K562 (cell line): Measurements from ENCODE around the gene ZMIZ1. TPM values are rescaled to one million over a fixed set of nuclear protein-coding genes. Genes with fewer than 3 reads are reported as not detected.

ENCODE experiments used
- CGGBP1 ChIP-seq: fragments of 250-450 bp; sonication (Bioruptor Pico); IDR thresholded peaks from 2 replicates; pipeline ENCODE4 v1.9.0; 2021; ENCODE audit warnings: mild to moderate bottlenecking
- CHCHD3 ChIP-seq: fragments of 250-450 bp; sonication (Bioruptor Pico); IDR thresholded peaks from 2 replicates; pipeline ENCODE4 v2.1.2; 2022; ENCODE audit warnings: mild to moderate bottlenecking
- CREB5 ChIP-seq: fragments of 250-450 bp; sonication (Bioruptor Pico); IDR thresholded peaks from 2 replicates; pipeline ENCODE4 v1.5.0; 2020; ENCODE audit warnings: mild to moderate bottlenecking
- E2F1 ChIP-seq: sonication (generic); formaldehyde crosslinking; IDR thresholded peaks from 2 replicates; pipeline ENCODE4 v1.8.1; 2023; ENCODE audit warnings: mild to moderate bottlenecking, missing genetic modification reagents, moderate library complexity
- ETS2 ChIP-seq: IDR thresholded peaks from 2 replicates; pipeline ENCODE4 v1.6.1; 2016; ENCODE audit warnings: borderline replicate concordance, missing genetic modification characterization, mild to moderate bottlenecking, moderate library complexity, missing compliant biosample characterization; ENCODE audit not compliant: poor library complexity, severe bottlenecking
- FOS ChIP-seq: IDR thresholded peaks from 3 replicates; pipeline ENCODE4 v1.6.1; 2011; ENCODE audit not compliant: insufficient read length; ENCODE audit errors: extremely low read depth
- FOXJ2 ChIP-seq: fragments of 200-800 bp; sonication (Bioruptor generic); IDR thresholded peaks from 2 replicates; pipeline ENCODE4 v1.6.1; 2016; ENCODE audit warnings: missing genetic modification characterization, missing compliant biosample characterization
- MAFG ChIP-seq: fragments of 450-650 bp; conservative IDR thresholded peaks from 2 replicates; pipeline ENCODE4 v1.6.1; 2016; ENCODE audit warnings: missing genetic modification characterization, missing compliant biosample characterization
- MEF2A ChIP-seq: IDR thresholded peaks from 2 replicates; pipeline ENCODE4 v1.6.1; 2011; ENCODE audit warnings: low read depth, mild to moderate bottlenecking, low read length, moderate library complexity; ENCODE audit not compliant: control insufficient read depth
- MEF2D ChIP-seq: conservative IDR thresholded peaks from 2 replicates; pipeline ENCODE4 v1.6.1; 2016; ENCODE audit warnings: low read depth, missing genetic modification characterization, missing compliant biosample characterization
- NCOA4 ChIP-seq: fragments of 450-650 bp; IDR thresholded peaks from 2 replicates; pipeline ENCODE4 v1.6.1; 2018; ENCODE audit warnings: mild to moderate bottlenecking; ENCODE audit not compliant: partially characterized antibody
- NR1H2 ChIP-seq: sonication (generic); formaldehyde crosslinking; IDR thresholded peaks from 2 replicates; pipeline ENCODE4 v1.4.0; 2020; ENCODE audit warnings: mild to moderate bottlenecking, missing genetic modification reagents
- RBM22 ChIP-seq: fragments of 200-400 bp; formaldehyde crosslinking; IDR thresholded peaks from 2 replicates; pipeline ENCODE4 v1.6.1; 2018; ENCODE audit warnings: low read length, low read depth; ENCODE audit not compliant: poor library complexity, severe bottlenecking
- SRSF7 ChIP-seq: fragments of 200-400 bp; formaldehyde crosslinking; optimal IDR thresholded peaks from 2 replicates; pipeline ENCODE3; 2017; ENCODE audit warnings: mild to moderate bottlenecking, low read depth, low read length
- U2AF2 ChIP-seq: fragments of 200-400 bp; formaldehyde crosslinking; optimal IDR thresholded peaks from 2 replicates; pipeline ENCODE3; 2017; ENCODE audit warnings: low read depth, mild to moderate bottlenecking, low read length
- ZC3H4 ChIP-seq: sonication (generic); formaldehyde crosslinking; IDR thresholded peaks from 2 replicates; pipeline ENCODE4 v1.9.0; 2021; ENCODE audit warnings: missing genetic modification reagents, borderline replicate concordance
- ZNF282 ChIP-seq: sonication (generic); formaldehyde crosslinking; IDR thresholded peaks from 2 replicates; pipeline ENCODE4 v1.8.1; 2023; ENCODE audit warnings: missing genetic modification reagents
- ZNF3 ChIP-seq: fragments of 250-450 bp; sonication (Bioruptor Pico); IDR thresholded peaks from 2 replicates; pipeline ENCODE4 v1.5.0; 2021; ENCODE audit warnings: mild to moderate bottlenecking, moderate library complexity
- ZNF354B ChIP-seq: fragments of 250-450 bp; sonication (Bioruptor Pico); IDR thresholded peaks from 2 replicates; pipeline ENCODE4 v1.4.0; 2020
- polyA plus RNA-seq, 8 experiments: library from polyadenylated mRNA; depleted of rRNA in 4 of 8; stranded (reverse) in 5 of 8; unstranded in 3 of 8; fragments of >200 nt; fragmentation: Nextera tagmentation in 2 of 8; fragmentation: Illumina TruSeq in 1 of 8; extraction: Ambion mirVana in 2 of 8; extraction: Trizol in 1 of 8; gene quantifications; 2 replicates each; pipeline versions ENCODE4 v1.2.1 to v1.2.3, GENCODE V29; 2011 to 2014; ENCODE audit warnings: inconsistent platforms in 1 of 8, missing spikeins in 1 of 8
- total RNA-seq, 7 experiments: library from RNA; depleted of rRNA in 6 of 7; stranded (reverse); fragments of >200 nt in 6 of 7; fragmentation: Illumina TruSeq in 2 of 7; extraction: Trizol in 2 of 7; gene quantifications; 2 replicates each; pipeline versions ENCODE4 v1.2.1 to v1.2.3, GENCODE V29; 2011 to 2021; ENCODE audit warnings: low replicate concordance in 1 of 7
- TF ChIP-seq, protein P1 (sequence below), 2 experiments: IDR thresholded peaks; 2 replicates each; pipeline ENCODE4 v1.6.1; 2012; ENCODE audit warnings: improper control_type of control experiment in 2 of 2, low read depth in 2 of 2, low read length in 2 of 2, borderline replicate concordance in 1 of 2
- TF ChIP-seq, protein P2 (sequence below): sonication (generic); formaldehyde crosslinking; IDR thresholded peaks from 2 replicates; pipeline ENCODE4 v1.8.1; 2023; ENCODE audit warnings: mild to moderate bottlenecking, missing genetic modification reagents
- TF ChIP-seq, protein P3 (sequence below): sonication (generic); formaldehyde crosslinking; IDR thresholded peaks from 2 replicates; pipeline ENCODE4 v1.5.0; 2020; ENCODE audit warnings: missing genetic modification reagents

ZMIZ1 gene
- total and polyA plus RNA-seq, 9 of the 15 experiments (the other 6 are each of a cell fraction or from before 2014, with no cell fraction given) = 1.0 to 37.3 (median 4.3) TPM

DNA sequence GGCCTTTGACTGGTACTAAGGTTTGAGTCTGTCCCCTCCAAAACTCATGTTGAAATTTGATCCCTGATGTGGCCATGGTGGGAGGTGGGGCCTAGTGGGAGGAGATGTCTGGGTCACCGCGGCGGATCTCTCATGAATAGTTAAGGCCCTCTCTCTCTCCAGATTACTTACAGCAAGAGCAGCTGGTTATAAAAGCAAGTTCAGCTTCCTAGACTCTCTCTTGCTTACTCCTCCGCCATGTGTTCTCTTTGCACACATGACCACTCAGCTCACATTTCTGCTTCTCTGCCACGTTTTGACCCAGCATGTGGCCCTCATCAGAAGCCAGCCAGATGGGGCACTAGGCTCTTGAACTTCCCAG is 29.9 kb upstream of the ZMIZ1 start (continued):
- TF ChIP-seq FOS (no peak), ZC3H4 (CRISPR knock-in tag) (no peak), ZNF354B (CRISPR knock-in tag) (no peak), CREB5 (CRISPR knock-in tag) (no peak), U2AF2 (no peak), ETS2 (tag) (no peak), CGGBP1 (no peak), FOXJ2 (no peak), MAFG (tag) (no peak), CHCHD3 (no peak), E2F1 (CRISPR knock-in tag) (no peak), MEF2A (no peak), MEF2D (tag) (no peak), NCOA4 (no peak), SRSF7 (no peak), ZNF3 (CRISPR knock-in tag) (no peak), NR1H2 (no peak), RBM22 (no peak), ZNF282 (no peak)
- TF ChIP-seq, protein P1, sequence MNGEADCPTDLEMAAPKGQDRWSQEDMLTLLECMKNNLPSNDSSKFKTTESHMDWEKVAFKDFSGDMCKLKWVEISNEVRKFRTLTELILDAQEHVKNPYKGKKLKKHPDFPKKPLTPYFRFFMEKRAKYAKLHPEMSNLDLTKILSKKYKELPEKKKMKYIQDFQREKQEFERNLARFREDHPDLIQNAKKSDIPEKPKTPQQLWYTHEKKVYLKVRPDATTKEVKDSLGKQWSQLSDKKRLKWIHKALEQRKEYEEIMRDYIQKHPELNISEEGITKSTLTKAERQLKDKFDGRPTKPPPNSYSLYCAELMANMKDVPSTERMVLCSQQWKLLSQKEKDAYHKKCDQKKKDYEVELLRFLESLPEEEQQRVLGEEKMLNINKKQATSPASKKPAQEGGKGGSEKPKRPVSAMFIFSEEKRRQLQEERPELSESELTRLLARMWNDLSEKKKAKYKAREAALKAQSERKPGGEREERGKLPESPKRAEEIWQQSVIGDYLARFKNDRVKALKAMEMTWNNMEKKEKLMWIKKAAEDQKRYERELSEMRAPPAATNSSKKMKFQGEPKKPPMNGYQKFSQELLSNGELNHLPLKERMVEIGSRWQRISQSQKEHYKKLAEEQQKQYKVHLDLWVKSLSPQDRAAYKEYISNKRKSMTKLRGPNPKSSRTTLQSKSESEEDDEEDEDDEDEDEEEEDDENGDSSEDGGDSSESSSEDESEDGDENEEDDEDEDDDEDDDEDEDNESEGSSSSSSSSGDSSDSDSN (IDR thresholded peaks at IDR 0.05; ENCODE audit: borderline replicate concordance in 1 of 2, low read depth in 2 of 2, low read length in 2 of 2) = no peak
- TF ChIP-seq, protein P2, sequence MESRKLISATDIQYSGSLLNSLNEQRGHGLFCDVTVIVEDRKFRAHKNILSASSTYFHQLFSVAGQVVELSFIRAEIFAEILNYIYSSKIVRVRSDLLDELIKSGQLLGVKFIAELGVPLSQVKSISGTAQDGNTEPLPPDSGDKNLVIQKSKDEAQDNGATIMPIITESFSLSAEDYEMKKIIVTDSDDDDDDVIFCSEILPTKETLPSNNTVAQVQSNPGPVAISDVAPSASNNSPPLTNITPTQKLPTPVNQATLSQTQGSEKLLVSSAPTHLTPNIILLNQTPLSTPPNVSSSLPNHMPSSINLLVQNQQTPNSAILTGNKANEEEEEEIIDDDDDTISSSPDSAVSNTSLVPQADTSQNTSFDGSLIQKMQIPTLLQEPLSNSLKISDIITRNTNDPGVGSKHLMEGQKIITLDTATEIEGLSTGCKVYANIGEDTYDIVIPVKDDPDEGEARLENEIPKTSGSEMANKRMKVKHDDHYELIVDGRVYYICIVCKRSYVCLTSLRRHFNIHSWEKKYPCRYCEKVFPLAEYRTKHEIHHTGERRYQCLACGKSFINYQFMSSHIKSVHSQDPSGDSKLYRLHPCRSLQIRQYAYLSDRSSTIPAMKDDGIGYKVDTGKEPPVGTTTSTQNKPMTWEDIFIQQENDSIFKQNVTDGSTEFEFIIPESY (CRISPR knock-in tag) = no peak
- TF ChIP-seq, protein P3, sequence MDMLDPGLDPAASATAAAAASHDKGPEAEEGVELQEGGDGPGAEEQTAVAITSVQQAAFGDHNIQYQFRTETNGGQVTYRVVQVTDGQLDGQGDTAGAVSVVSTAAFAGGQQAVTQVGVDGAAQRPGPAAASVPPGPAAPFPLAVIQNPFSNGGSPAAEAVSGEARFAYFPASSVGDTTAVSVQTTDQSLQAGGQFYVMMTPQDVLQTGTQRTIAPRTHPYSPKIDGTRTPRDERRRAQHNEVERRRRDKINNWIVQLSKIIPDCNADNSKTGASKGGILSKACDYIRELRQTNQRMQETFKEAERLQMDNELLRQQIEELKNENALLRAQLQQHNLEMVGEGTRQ (CRISPR knock-in tag) = no peak
